ENCODE data around the gene C17orf107. TPM values are rescaled to one million over a fixed set of nuclear protein-coding genes. Genes with fewer than 3 reads are reported as not detected.
"Not testable (repeated sequence)": the region's sequence is repeated elsewhere in the genome, so short reads cannot be mapped to it uniquely, and the experiment has no call there.

C17orf107 gene
- total RNA-seq, 2 donors from 2014 or later: 5.2 to 11.9 TPM

GRCh38 chr17:4861052-4861451 is 38.3 kb upstream of the C17orf107 start:
- H3K9me3 ChIP-seq: no peaks in the 10 kb centered on the region
- H3K27me3 ChIP-seq: no peaks in the 10 kb centered on the region
- intact Hi-C loops (cut with DNase I): no loop called here
- ATAC-seq (no peak), DNase-seq (no peak)
- peaks cover 10% of the 10 kb centered on the region for H3K4me1 ChIP-seq
- WGBS, 2 donors: 94 to 96% methylated on average over 16 of the region's 16 CpGs
- no peak for TF ChIP-seq POLR2A (IDR thresholded peaks at IDR 0.05)
- TF ChIP-seq CTCF (IDR thresholded peaks at IDR 0.05): no peak
- no peak overlapping the region for H3K27ac ChIP-seq
- no peak overlapping the region for H3K4me3 ChIP-seq
- peaks cover 0 to 4% of the 10 kb centered on the region in 2 donors for H3K36me3 ChIP-seq (replicated peaks in 1 of 2; ENCODE audit: insufficient read depth in 1 of 2, low read depth in 2 of 2)

- H3K36me3 ChIP-seq (replicated peaks in 1 of 2; ENCODE audit: insufficient read depth in 1 of 2, low read depth in 2 of 2): peaks cover 0 to 4% of the 10 kb centered on the region in 2 donors
- TF ChIP-seq CTCF (IDR thresholded peaks at IDR 0.05) (no peak), POLR2A (IDR thresholded peaks at IDR 0.05) (no peak)
- ATAC-seq: no peak
- H3K27ac ChIP-seq: no peak overlapping the region
- 84 to 100% methylated on average over 4 of the region's 4 CpGs for WGBS, 2 donors
- no peaks in the 10 kb centered on the region for H3K27me3 ChIP-seq
- H3K4me3 ChIP-seq: no peak overlapping the region
- DNase-seq: no peak
- no peaks in the 10 kb centered on the region for H3K9me3 ChIP-seq
- intact Hi-C loops (cut with DNase I): no loop called here
- peaks cover 10% of the 10 kb centered on the region for H3K4me1 ChIP-seq
These were observed 36.6 kb upstream of the C17orf107 start for GRCh38 chr17:4862720-4863119.

GRCh38 chr17:4863321-4863720 is 36.0 kb upstream of the C17orf107 start:
- WGBS, 2 donors: 88 to 95% methylated on average over 1 of the region's 1 CpG
- Histone ChIP-seq H3K27me3 (no peaks in the 10 kb centered on the region), H3K9me3 (no peaks in the 10 kb centered on the region), H3K27ac (no peak overlapping the region), H3K4me1 (peaks cover 10% of the 10 kb centered on the region), H3K4me3 (no peak overlapping the region), H3K36me3 (replicated peaks in 1 of 2; ENCODE audit: insufficient read depth in 1 of 2, low read depth in 2 of 2) (peaks cover 0 to 4% of the 10 kb centered on the region in 2 donors)
- intact Hi-C loops (cut with DNase I): no loop called here
- DNase-seq (no peak), ATAC-seq (no peak)
- TF ChIP-seq CTCF (IDR thresholded peaks at IDR 0.05) (no peak), POLR2A (IDR thresholded peaks at IDR 0.05) (no peak)

GRCh38 chr17:4867535-4867934 is 31.8 kb upstream of the C17orf107 start:
- intact Hi-C loops (cut with DNase I); H3K9me3 ChIP-seq; H3K27me3 ChIP-seq; ATAC-seq; H3K27ac ChIP-seq; H3K36me3 ChIP-seq (replicated peaks in 1 of 2; ENCODE audit: insufficient read depth in 1 of 2, low read depth in 2 of 2); H3K4me3 ChIP-seq; DNase-seq; H3K4me1 ChIP-seq: not testable (repeated sequence)
- WGBS, 2 donors: 81 to 86% methylated on average over 5 of the region's 5 CpGs

- WGBS, 2 donors: 92 to 93% methylated on average over 22 of the region's 22 CpGs
- H3K4me1 ChIP-seq; H3K36me3 ChIP-seq (replicated peaks in 1 of 2; ENCODE audit: insufficient read depth in 1 of 2, low read depth in 2 of 2); ATAC-seq; intact Hi-C loops (cut with DNase I); H3K27ac ChIP-seq; H3K4me3 ChIP-seq; H3K9me3 ChIP-seq; H3K27me3 ChIP-seq; DNase-seq: not testable (repeated sequence)
These were observed 30.0 kb upstream of the C17orf107 start for GRCh38 chr17:4869058-4869998.

Data from body of pancreas (tissue), 4 donors.